ENCODE measurements around the gene ILF2. TPM values are rescaled to one million over a fixed set of nuclear protein-coding genes. Genes with fewer than 3 reads are reported as not detected.
"Not testable (repeated sequence)": the region's sequence is repeated elsewhere in the genome, so short reads cannot be mapped to it uniquely, and the experiment has no call there.

ILF2 gene
- polyA plus RNA-seq, 10 donors, result 156 to 204 (median 167) TPM

DNA sequence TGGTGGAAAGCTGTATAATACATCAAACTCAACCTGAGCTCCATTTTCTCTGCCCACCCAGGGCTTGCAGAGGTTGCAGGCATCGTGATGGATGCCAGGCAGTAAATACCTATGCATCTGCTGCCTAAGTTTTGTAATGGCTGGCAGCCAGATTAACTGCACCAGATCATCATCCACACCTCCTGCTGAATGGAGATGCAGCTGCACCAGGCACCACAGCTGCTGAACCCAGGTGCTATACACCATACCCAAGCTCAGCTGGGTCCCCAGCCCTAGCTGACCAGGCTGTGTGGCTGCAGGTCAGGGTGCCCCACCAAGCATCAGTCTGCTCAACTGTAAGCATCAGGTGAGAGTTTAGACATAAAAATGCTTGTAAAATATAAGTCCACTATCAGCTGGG is 19.0 kb downstream of the ILF2 start:
- no peak for DNase-seq

DNA sequence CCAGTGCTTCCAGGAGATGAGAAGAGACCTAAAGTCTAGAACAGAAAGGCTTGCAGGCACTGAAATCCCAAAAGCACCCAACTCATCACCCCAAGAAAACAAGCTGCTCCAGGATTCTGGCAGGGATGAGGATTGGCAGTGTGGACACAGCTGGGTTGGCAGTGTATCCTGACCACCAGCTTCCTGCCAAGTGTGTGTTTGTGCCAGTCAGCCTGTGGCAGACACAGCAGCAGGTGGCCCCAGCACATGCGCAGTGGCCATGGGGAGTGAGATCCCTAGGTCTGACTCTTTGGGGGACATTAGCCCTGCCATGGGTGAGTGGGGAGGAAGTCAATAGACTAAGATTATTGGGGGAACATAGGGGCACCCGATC is 20.9 kb downstream of the ILF2 start:
- peak in 2 of 3 donors; percentile 72 to 73 for DNase-seq

DNA sequence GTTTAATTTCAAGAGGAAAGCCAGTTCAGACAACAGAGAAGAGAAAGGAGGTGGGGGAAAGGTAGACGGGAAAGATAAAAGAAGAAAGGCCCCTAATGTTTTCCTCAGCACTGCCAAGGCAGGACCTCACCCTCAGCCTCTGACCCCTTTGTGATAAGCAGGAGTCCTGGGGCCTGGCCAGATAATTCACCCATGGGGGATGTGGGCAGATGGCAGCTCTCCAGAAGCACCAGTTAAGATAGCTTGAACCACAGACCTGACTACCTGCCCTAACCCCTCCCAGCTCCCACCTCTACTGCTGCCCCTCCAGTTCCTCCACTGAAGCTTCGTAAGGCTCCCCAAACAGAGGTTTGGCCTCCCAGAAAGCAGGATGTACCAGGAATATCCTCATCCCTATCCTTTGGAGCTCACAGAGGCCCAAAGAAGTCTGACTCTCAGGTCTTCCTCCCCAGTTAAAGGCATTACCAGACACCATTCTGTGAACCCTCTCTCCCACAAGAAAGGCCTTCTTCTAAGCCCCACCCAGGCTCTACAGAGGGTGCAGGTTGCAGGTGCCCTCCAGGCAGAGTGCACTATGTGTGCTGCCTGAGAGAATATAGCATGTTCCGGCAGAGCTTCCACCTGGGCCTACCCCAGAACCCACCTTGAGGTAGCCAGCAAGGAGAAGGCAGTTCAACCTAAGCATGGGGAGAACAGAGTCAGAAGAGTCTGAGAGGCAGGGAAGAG is 21.5 kb downstream of the ILF2 start:
- DNase-seq, result no peak

DNA sequence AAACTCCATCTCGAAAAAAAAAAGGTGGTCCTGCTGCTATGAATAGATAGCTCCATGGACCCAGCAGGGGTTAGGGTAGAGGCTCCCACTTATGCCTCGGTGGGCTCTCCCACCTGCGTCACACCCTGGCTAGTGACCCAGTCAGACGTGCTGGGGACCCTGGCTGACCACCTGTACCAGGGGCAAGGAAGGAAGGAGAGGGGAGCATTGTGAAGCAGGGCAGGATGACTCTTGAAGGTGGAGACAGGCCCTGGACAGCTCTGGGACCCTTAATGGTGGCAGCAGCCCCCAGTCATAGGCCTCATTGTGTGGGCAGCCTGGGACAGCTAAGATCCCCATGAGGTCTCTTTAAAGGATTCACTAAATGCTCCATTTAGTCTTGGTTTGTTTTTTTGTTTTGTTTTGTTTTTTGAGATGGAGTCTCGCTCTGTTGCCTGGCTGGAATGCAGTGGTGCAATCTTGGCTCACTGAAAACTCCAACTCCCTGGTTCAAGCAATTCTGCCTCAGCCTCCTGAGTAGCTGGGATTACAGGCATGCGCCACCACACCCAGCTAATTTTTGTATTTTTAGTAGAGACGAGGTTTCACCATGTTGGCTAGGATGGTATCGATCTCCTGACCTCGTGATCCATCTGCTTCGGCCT is 22.7 kb downstream of the ILF2 start:
- no peak for DNase-seq

DNA sequence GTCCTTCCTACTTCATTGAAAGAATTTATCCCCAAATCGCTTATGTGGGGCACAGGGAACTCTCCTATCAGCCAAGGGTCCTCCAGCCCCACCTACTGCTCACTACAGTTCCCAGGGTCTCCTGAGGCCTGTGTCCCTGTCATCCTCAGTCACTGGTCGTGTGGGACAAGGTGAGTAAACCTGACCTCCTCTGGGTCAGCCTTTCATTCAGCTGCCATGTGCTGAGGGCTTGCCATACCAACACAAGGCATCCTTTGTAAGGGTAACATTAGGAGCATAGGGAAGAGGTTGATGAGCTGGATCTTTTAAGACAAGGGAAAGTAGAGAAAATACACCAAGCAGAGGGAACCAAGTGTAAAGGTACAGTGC is 23.5 kb downstream of the ILF2 start:
- no peak for DNase-seq

DNA sequence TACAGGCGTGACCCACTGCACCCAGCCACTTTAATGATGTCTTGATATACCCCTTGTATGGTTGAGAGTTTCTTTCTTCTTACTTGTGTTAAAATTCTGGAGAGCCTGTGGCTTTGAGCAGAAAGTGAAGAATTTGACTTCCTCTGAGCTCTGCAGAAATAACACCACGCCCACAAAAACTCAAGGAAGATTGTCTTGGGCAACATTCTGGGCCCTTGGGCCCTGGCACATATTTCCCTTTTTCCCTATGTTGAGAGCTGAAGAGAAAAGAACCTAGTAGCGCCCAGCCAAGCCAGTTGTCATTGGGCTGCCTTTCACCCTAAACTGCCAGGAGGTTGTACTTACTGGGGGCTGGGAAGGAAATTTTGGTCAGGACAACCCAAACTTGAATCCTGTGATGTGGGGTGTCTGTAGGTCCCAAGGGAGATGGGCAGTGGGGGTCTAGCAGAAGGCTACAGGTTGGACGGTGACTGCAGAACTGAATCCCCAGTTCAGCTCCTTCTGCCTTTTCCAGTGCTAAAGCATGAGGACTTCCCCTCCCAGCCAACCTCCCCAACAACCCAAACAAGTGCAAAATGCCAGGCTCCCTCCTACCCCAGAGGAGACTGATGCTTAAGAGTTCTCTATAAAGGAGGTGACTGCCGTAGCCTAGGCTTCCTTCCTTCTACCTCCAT is 24.0 kb downstream of the ILF2 start:
- DNase-seq, result no peak

DNA sequence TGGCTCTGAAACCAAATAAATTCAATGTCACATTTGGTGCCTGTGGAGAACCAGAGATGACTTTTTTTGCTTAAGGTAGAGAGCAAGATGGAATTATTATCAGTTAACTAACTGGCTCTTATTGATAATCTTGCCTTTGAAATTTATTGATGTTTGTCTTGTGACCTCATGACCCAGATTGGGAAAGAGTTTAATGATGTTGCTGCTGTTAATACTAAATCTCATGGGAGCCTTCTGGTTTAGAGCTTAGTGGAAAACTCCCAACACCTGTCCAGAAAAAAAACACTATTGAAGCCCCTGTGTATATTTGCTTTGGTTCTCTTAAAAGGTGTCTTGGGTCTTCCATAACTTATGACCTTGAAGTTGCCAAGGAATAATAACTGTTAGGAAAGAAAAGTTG is 27.0 kb downstream of the ILF2 start:
- no peak for DNase-seq

DNA sequence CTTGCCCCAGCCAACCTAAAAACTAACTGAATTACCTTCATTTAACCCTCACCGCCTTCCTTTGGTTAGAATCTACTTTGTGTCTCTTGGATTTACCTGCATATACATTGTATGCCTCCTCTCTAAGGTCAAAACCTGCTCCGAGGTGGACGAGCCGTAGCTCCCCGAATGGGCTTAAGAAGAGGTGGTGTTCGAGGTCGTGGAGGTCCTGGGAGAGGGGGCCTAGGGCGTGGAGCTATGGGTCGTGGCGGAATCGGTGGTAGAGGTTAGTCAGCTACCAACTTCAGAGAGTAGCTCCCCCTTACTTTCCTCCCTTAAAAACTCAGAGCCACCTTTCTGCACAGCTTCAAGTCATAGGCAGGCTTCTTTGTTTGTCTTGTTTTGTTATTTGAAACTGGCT is 27.7 kb downstream of the ILF2 start:
- DNase-seq, result no peak

DNA sequence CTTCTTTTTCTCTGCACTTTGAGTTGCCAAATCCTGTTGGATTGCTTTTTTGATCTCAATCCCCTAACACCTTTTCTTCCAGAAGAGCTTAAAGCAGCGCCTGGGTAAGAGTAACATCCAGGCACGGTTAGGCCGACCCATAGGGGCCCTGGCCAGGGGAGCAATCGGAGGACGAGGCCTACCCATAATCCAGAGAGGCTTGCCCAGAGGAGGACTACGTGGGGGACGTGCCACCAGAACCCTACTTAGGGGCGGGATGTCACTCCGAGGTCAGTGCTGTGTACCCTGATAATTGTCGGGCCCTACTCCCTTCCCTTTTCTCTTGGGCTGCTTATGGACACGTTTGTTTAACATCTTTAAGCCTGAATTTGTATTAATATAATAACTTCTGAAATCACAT is 28.6 kb downstream of the ILF2 start:
- no peak for DNase-seq

DNA sequence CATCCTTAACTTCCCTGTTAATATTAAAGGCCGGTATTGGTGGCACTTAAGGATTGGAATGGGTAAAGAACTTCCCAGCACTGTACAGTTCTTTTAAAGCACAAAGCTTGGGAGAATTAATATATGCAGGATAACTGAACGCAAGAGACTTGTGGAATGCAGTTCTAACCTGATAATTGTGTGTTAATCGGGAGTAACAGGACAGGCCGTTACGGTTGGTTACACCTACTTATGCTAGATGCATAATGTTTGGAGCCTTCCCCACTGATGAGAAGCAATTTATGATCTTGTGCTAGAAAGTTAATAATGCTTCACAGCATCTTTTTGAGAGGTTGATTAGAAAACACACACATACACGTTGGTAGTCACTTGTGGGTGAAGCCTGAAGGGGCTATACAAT is 29.9 kb downstream of the ILF2 start:
- DNase-seq, result no peak

DNA sequence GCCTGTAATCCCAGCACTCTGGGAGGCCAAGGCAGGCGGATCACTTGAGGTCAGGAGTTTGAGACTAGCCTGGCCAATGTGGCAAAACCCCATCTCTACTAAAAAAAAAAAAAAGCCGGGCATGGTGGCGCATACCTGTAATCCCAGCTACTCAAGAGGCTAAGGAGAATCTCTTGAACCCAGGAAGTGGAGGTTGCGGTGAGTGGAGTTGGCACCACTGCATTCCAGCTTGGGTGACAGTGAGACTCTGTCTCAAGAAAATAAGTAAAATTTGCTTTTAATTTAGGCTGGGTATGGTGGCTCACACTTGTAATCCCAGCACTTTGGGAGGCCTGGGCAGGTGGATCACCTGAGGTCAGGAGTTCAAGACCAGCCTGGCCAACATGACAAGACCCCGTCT is 30.6 kb downstream of the ILF2 start:
- DNase-seq, result not testable (repeated sequence)

DNA sequence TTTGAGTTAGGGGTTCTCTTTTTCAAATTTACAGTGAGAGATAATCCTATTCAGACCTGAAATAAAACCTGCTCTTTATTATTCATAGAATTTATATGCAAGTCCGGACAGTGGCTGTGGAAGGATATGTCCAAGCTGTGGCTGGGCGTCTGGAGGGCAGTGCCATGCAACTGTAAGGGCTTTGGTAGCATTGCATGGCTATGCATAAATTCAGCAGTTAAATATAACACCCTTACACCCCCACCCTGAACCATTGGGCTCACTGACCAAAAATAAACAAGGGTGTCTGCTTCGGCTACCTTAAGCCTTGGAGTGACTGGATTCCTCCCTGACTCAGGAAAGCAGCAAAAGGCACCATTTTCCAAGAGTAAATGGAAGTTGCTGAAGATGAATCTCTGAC is 31.5 kb downstream of the ILF2 start:
- DNase-seq, result no peak

DNA sequence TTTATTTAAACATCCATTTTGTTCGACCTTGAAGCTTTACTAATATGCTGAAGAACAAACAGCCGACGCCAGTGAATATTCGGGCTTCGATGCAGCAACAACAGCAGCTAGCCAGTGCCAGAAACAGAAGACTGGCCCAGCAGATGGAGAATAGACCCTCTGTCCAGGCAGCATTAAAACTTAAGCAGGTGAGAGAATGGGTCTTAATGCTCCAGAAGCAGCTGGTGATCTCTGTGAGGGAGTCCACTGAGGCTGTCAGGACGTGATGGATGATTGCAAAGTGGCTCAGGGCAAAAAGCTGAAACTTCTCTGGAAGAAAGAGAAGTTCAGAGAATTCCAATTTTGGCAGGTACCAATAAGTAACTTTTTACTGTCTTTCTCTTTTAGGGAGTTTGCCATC is 32.5 kb downstream of the ILF2 start:
- DNase-seq, result no peak

DNA sequence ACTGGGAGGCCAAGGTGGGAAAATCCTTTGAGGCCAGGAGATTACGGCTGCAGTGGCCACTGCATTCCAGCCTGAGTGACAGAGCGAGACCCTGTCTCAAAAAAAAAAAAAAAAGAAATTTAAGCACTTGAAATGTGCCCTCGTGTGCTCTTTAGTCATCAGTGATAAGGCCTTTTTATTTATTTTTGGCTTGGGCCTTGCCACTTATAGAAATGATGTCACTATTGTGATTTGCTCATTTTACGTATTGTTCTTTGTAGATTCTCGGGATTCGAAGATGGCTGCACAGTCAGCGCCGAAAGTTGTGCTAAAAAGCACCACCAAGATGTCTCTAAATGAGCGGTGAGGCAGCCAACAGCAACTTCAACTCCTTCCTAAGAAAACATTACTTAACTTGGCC is 34.5 kb downstream of the ILF2 start:
- DNase-seq, result no peak

DNA sequence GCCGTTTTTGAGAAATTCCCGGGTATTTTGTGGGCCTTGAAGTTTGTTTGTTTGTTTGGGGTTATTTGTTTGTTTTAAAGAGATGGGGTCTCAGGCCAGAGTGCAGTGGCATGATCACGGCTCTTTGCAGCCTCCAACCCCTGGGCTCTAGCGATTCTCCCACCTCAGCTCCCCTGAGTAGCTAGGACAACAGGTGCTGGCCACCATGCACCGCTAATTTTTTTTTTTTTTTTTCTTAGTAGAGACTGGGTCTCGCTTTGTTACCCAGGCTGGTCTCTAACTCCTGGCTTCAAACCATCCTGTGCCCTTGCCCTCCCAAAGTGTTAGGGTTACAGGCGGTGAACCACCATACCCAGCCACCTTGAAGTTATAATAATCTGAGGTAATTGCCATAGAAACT is 34.9 kb downstream of the ILF2 start:
- DNase-seq, result no peak

DNA sequence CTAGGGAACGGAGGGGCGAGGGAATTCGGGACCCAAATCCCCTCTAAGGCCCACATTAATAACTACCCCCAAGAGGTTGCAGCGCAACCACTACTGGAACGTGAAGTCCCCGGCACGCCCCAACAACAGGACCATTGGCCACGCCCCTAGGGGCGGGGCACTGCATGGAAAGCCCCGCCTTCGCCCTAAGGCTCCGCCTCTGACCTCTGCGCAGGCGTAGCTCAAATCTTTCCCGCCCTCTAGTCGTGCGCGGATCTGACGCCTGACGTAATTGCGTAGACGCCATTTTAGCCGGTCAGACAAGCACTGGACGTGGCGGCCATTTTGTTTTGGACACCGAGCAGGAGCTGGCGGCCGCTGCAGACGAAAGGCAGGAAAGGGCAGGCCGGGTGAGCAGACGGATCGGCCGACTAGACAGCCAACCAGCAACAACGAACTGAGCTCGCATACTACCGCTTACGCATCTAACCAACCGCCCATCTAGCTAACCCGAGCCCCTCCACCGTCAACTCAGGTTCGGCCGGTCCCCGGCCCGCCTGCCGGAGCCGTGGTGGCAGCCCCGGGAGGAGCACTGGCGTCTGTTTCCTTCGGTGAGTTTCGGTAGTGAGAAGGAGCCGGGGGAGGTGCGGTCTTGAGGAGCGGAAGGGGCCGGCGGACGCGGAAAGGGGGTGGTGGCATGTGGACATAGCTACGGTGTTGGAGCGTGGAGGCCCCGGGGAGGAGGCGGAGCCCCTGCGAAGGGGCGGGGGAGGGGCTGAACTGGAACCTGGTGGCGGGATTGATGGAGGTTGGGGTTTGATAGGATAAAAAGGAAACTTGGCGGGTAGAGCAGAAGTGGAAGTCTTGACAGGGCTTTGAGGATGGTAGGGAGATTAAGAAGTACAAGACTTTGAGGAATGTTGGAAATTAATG is 36.8 kb downstream of the ILF2 start, which contains the start of gene CHTOP:
Gene CHTOP (plus strand): TSS at position 313 of the 912 bp plus-strand sequence. CDS start 2,523 bp downstream, outside the sequence.
- DNase-seq, result peak; percentile 99

DNA sequence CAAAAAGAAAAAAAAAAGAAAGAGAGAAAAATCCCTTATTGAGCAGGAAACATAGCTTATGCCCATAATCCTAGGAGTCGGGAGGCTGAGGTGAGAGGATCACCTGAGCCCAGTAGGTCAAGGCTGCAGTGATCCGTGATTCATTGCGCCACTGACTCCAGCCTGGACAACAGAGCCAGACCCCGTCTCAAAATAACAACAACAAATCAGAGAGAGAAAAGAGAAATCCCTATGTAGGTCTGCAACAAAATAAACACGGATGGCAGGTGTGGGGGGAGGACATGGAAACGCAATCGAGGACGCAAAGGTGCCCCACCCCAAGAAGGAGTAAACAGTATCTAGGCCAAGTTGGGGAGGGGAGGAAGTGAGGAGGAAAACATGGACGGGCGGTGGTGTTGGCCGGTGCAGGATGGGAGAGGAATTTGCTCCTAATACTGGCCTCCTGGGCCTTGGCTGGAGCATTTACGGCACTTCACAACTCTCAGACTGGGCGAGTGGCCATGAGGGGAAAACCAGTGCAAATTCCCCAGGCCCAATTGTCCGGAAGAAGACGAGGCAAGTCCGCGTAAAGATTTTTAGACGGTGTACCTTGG is 37.5 kb downstream of the ILF2 start:
- DNase-seq, result no peak

DNA sequence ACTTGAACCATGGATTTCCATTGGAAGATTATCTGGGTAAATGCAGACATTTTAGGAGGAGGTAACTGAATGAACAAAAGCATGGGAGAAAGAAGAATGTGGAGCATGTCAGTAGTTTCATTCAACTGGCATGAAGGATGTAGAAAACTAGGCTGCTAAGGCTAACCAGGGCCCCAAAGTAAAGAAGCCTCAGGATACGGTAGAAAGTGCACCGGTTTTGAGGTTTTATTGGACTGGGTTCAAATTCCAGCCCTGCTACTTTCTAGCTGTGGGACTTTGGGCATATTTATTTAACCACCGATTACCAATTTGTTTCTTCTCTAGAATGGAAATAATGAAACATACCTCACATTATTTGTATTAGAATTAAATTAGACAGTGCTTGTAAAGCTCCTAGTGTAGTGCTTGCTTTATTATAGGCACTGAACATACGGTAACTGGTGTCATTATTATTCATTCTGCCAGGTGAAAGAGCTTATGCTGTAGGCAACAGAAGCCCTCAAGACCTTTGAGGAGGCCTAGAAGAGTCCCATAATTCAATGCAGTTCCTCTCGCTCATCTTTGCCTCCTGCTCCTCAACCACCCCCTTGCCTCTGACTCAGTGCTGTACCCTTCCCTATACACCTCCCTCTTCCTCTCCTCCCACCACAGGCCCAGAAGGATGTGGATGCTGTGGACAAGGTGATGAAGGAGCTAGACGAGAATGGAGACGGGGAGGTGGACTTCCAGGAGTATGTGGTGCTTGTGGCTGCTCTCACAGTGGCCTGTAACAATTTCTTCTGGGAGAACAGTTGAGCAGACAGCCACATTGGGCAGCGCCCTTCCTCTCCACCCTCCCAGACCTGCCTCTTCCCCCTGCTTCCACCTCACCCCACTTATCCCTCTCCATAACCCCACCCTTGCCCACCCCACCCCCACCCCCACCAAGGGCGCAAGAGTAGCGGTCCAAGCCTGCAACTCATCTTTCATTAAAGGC is 39.5 kb downstream of the ILF2 start:
- no peak for DNase-seq

DNA sequence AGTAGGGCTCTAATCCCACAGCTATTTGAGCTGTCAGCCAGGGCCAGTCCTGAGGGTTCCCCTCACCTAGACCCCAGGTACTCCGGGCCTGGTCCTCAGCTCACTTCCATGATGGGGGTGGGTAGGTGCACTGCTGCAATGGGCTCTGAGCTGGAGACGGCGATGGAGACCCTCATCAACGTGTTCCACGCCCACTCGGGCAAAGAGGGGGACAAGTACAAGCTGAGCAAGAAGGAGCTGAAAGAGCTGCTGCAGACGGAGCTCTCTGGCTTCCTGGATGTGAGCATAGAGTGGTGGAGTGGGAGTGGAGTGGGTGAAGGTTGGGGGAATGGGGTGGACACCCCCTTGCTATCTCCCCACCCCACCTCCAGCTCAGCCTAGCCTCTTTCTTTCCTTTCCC is 40.4 kb downstream of the ILF2 start:
- DNase-seq, result no peak

DNA sequence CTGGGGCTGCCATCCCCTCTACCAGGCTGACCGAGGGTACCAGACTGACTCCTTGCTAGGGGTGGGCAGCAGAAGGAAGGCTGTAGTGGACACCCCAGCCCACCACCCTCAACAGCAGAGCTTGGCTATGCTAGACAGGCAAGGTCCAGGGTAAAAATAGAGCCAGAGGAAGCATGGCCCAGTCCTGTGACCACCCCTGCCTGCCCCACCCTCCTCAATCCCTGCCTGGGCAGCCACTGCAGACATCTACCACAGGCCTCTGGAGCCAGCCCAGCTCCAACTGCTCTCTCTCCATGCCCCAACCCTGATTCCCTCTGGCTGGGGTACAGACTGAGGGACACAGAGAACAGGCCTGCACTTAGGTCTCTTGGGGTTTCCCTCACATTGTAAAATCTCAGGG is 40.8 kb downstream of the ILF2 start:
- no peak for DNase-seq

DNA sequence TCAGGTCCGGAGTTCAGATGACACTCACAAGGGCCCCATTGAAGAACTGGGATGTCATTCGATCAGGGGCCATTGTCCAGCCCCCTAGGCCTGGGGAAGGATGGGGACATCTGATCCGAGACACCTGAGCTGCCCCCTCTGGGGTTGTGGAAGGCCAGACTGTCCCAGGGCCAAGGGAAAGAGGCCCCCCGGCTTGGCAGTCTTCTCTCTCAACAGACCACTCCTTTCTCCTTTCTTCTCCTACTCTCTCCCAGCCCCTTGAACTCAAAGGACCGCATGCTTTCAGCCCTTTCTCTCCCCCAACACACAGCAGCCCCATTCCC is 41.5 kb downstream of the ILF2 start:
- no peak for DNase-seq

Measured in muscle of back (tissue), 11 donors.